Activated B cell treated with CpG ODN at 0.5 μM for 24 hours (primary cell): Measurements from ENCODE around the gene TMEM238L. TPM values are rescaled to one million over a fixed set of nuclear protein-coding genes. Genes with fewer than 3 reads are reported as not detected.

Experiments used
- ATAC-seq: fragments of 200-7000 bp; cut with Tn5 transposase; one replicate; pipeline ENCODE4 v1.10.0; 2021; ENCODE audit warnings: low read depth, mild to moderate bottlenecking, moderate library complexity
- CTCF ChIA-PET: fragments of 350-600 bp; sonication (Branson Sonifier 250); formaldehyde crosslinking; loops from one replicate; lab custom pipeline; 2021; ENCODE audit warnings: antibody characterized with exemption; lab: Charles Lee
- POLR2A ChIA-PET: fragments of 350-600 bp; sonication (Branson Sonifier 250); formaldehyde crosslinking; loops from one replicate; lab custom pipeline; 2021; ENCODE audit warnings: antibody characterized with exemption; lab: Charles Lee
- DNase-seq: peaks from one replicate; pipeline ENCODE4 v3.0.0; 2022
- H3K27ac Mint-ChIP-seq: one replicate; pipeline ENCODE4 v1.8.0; 2020; ENCODE audit warnings: mixed read lengths
- H3K27me3 Mint-ChIP-seq: one replicate; pipeline ENCODE4 v1.8.0; 2021; ENCODE audit warnings: mixed read lengths
- H3K36me3 Mint-ChIP-seq: one replicate; pipeline ENCODE4 v1.8.0; 2021; ENCODE audit warnings: low read depth, mixed read lengths
- H3K4me1 Mint-ChIP-seq: one replicate; pipeline ENCODE4 v1.8.0; 2021; ENCODE audit warnings: mixed read lengths
- H3K4me3 Mint-ChIP-seq: one replicate; pipeline ENCODE4 v1.8.0; 2020; ENCODE audit warnings: mild to moderate bottlenecking, mixed read lengths
- H3K9me3 Mint-ChIP-seq: one replicate; pipeline ENCODE4 v1.8.0; 2020; ENCODE audit warnings: mixed read lengths
- intact Hi-C: fragments of 100-400 bp; cut with micrococcal nuclease; formaldehyde crosslinking; loops from one replicate; pipeline ENCODE4 v1.15.1; 2024
- total RNA-seq: library from RNA; stranded (reverse); gene quantifications from 2 replicates; pipeline ENCODE4 v1.2.3, GENCODE V29; 2022
- TF ChIP-seq, protein P1 (sequence below): fragments of 200-600 bp; IDR thresholded peaks from one replicate; pipeline ENCODE4 v1.8.0; 2022; ENCODE audit warnings: antibody characterized with exemption, mild to moderate bottlenecking

TMEM238L gene
- total RNA-seq, 1 donor from 2014 or later, result not detected

DNA sequence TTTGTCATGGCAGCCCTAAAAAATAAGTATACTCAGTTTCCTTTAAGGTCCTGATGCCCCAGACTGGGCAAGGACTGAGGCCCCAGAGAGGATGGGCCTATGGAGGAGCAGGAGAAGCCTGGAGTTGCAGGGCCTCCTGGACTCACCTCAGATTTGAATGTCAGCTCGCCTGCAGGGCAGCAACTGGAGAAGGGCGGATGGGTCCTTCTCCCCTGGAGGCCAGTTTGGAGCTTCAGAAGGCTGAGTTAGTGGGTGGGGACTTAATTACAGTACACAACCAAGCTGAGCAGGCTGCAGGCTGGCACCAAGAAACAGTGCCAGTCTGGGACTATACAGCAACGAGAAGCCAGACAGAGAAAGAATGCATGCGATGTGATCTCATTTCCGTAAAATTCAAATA is 27.8 kb upstream of the TMEM238L start:
- no peak for DNase-seq
- ATAC-seq, result no peak
- intact Hi-C loops, result no loop called here
- TF ChIP-seq, protein P1, sequence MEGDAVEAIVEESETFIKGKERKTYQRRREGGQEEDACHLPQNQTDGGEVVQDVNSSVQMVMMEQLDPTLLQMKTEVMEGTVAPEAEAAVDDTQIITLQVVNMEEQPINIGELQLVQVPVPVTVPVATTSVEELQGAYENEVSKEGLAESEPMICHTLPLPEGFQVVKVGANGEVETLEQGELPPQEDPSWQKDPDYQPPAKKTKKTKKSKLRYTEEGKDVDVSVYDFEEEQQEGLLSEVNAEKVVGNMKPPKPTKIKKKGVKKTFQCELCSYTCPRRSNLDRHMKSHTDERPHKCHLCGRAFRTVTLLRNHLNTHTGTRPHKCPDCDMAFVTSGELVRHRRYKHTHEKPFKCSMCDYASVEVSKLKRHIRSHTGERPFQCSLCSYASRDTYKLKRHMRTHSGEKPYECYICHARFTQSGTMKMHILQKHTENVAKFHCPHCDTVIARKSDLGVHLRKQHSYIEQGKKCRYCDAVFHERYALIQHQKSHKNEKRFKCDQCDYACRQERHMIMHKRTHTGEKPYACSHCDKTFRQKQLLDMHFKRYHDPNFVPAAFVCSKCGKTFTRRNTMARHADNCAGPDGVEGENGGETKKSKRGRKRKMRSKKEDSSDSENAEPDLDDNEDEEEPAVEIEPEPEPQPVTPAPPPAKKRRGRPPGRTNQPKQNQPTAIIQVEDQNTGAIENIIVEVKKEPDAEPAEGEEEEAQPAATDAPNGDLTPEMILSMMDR, result no peak
- Mint-ChIP-seq H3K27ac (no peak overlapping the region), H3K4me1 (no peaks in the 10 kb centered on the region), H3K9me3 (no peaks in the 10 kb centered on the region), H3K36me3 (no peaks in the 10 kb centered on the region), H3K27me3 (peaks cover 7% of the 10 kb centered on the region), H3K4me3 (no peak overlapping the region)
- CTCF ChIA-PET, result no interaction called here
- POLR2A ChIA-PET, result no interaction called here

DNA sequence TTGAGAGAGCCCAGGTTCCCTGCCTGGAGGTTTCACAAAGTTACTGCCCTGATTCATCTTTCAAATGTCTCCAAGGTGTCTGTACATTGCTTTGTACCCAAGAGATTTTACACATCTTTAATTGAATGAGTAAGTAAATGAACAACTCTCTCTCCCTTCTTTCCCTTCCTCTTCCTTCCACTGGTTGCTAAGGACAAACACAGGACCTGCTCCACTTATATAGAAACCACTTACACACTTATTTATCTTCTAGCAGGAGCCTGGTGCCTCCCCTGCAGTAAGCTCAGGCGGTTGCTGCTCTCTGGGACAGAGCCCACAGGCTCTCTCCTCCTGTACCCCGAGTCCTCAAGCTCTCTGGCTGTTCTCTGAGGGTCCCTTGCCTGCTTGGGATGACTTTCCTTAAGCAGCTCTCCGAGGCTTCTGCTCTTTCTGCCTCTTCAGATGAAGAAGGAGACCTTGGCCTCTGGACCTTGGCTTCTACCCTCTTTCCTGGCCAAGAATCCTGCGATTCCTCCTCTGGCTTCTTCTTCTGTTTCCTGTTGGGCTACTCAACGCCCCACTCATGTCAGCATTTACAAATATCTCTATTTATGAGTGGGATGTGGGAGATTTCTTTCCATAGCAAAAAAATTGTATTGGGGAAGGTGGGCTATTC is 24.1 kb upstream of the TMEM238L start:
- POLR2A ChIA-PET, result no interaction called here
- TF ChIP-seq, protein P1, result no peak
- H3K27me3 Mint-ChIP-seq, result peaks cover 11% of the 10 kb centered on the region
- no peaks in the 10 kb centered on the region for H3K4me1 Mint-ChIP-seq
- H3K4me3 Mint-ChIP-seq, result no peak overlapping the region
- no peaks in the 10 kb centered on the region for H3K9me3 Mint-ChIP-seq
- no peak for ATAC-seq
- CTCF ChIA-PET, result no interaction called here
- no peaks in the 10 kb centered on the region for H3K36me3 Mint-ChIP-seq
- no peak overlapping the region for H3K27ac Mint-ChIP-seq
- no peak for DNase-seq
- intact Hi-C loops, result no loop called here

DNA sequence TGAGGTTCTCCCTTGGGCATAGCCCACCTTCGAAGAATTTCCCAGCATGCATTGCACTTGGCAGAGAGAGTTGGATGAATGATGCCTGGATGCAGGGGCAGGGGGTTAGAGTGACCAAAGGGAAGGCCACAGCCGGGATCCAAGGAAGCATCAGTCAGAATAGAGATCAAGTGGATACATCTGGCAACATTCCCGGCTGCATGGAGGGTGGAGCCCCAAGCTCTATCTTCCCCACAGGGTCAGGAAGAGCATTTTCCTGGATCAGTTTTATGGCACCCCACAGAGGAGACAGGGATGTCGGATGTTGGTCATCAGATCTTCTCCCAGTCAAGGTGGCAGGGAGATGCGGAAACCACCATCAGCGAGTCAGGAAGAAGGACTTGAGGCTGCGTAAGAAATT is 21.0 kb upstream of the TMEM238L start:
- ChIA-PET POLR2A (no interaction called here), CTCF (no interaction called here)
- ATAC-seq (no peak), DNase-seq (no peak)
- Mint-ChIP-seq H3K27ac (no peak overlapping the region), H3K36me3 (no peaks in the 10 kb centered on the region), H3K27me3 (peaks cover 12% of the 10 kb centered on the region), H3K9me3 (no peaks in the 10 kb centered on the region), H3K4me1 (no peaks in the 10 kb centered on the region), H3K4me3 (no peak overlapping the region)
- intact Hi-C loops, result no loop called here
- TF ChIP-seq, protein P1, result no peak

DNA sequence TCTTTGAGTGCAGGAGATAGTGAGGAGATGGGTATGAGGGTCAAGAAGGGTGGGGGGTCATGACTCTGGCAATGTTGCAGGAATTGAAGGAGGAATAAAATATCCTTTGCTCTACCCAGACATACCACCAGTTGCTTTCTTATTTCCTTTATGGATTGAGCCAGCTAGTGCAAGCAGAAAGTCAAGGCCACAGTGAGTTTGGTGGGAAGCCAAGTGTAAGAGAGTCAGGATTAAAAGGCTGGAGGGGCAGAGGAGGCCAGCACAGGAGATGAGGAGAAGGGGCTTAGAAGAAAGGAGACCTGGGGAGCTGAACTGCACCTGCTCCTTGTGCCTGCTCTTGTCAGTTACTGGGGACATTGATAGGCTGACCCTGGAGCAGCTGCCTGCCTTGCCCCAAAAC is 17.9 kb upstream of the TMEM238L start:
- intact Hi-C loops, result no loop called here
- TF ChIP-seq, protein P1, result no peak
- DNase-seq (no peak), ATAC-seq (no peak)
- ChIA-PET POLR2A (no interaction called here), CTCF (no interaction called here)
- Mint-ChIP-seq H3K4me3 (no peak overlapping the region), H3K4me1 (no peaks in the 10 kb centered on the region), H3K36me3 (no peaks in the 10 kb centered on the region), H3K27me3 (peaks cover 11% of the 10 kb centered on the region), H3K27ac (no peak overlapping the region), H3K9me3 (no peaks in the 10 kb centered on the region)

DNA sequence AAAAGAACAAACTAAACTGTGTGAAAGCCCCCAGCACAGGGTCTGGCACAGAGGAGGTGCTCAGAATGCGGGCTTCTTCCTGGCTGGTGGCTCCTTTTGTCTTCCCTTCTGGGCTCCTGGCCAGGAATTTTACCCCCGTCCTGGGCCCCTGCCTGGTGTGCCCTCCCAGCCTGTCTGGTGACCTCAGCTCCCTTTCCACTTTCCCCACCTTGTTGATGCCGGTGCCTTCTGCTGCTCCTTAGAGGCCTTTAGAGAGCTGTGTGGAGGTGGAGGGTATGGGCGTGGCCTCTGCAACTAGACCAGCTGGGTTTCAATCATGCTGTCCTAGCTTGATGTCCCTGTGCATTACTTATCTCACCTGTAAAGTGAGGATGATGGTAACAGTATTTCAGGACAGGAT is 17.2 kb upstream of the TMEM238L start:
- H3K9me3 Mint-ChIP-seq, result no peaks in the 10 kb centered on the region
- CTCF ChIA-PET, result no interaction called here
- TF ChIP-seq, protein P1, result no peak

More for the DNA sequence above, 17.2 kb upstream of the TMEM238L start:
- no peak for ATAC-seq
- Mint-ChIP-seq H3K27me3 (peaks cover 11% of the 10 kb centered on the region), H3K4me1 (no peaks in the 10 kb centered on the region), H3K36me3 (no peaks in the 10 kb centered on the region), H3K27ac (no peak overlapping the region), H3K4me3 (no peak overlapping the region)
- POLR2A ChIA-PET, result no interaction called here
- intact Hi-C loops, result no loop called here
- no peak for DNase-seq
